Suprapubic skin (tissue), 4 donors: Measurements from ENCODE around the gene LINC00632. TPM values are rescaled to one million over a fixed set of nuclear protein-coding genes. Genes with fewer than 3 reads are reported as not detected.

Experiments used
- DNase-seq, 2 donors: peaks; one replicate each; pipeline ENCODE4 v3.0.0-alpha.2; 2019; ENCODE audit warnings: low spot score in 2 of 2
- H3K27ac ChIP-seq: fragments of 200-600 bp; sonication (generic); one replicate; pipeline ENCODE4 v1.5.1; 2019
- H3K27me3 ChIP-seq: fragments of 200-600 bp; sonication (generic); one replicate; pipeline ENCODE4 v1.5.1; 2019
- H3K36me3 ChIP-seq: fragments of 200-600 bp; sonication (generic); one replicate; pipeline ENCODE4 v1.5.1; 2019
- H3K4me1 ChIP-seq: fragments of 200-600 bp; sonication (generic); one replicate; pipeline ENCODE4 v1.5.1; 2019
- H3K4me3 ChIP-seq: fragments of 200-600 bp; sonication (generic); one replicate; pipeline ENCODE4 v1.5.1; 2019; ENCODE audit warnings: mild to moderate bottlenecking
- H3K9me3 ChIP-seq: fragments of 200-600 bp; sonication (generic); one replicate; pipeline ENCODE4 v1.5.1; 2019
- CTCF ChIP-seq, 2 donors: fragments of 200-600 bp in 1 of 2; fragments of 450-650 bp in 1 of 2; sonication (generic) in 1 of 2; IDR thresholded peaks; one replicate each; pipeline ENCODE4 v1.5.1; 2016 to 2019; ENCODE audit warnings: antibody characterized with exemption in 2 of 2, mild to moderate bottlenecking in 1 of 2, moderate library complexity in 1 of 2
- EP300 ChIP-seq: sonication (generic); formaldehyde crosslinking; IDR thresholded peaks from one replicate; pipeline ENCODE4 v1.6.1; 2017; ENCODE audit warnings: antibody characterized with exemption
- POLR2A ChIP-seq, 2 donors: fragments of 450-650 bp; IDR thresholded peaks; one replicate each; pipeline ENCODE4 v1.6.1; 2017; ENCODE audit warnings: antibody characterized with exemption in 2 of 2, mild to moderate bottlenecking in 2 of 2, moderate library complexity in 2 of 2
- POLR2AphosphoS5 ChIP-seq, 3 donors: sonication (generic); formaldehyde crosslinking; IDR thresholded peaks; one replicate each; pipeline ENCODE4 v1.6.1; 2017; ENCODE audit warnings: antibody characterized with exemption in 3 of 3
- WGBS: methylation state at CpG from one replicate; pipeline ENCODE4 v1.1.5; 2018; 5-methylcytosine and 5-hydroxymethylcytosine counted together
- total RNA-seq, 4 donors: library from RNA; depleted of rRNA; stranded (reverse); fragments of >200 nt; gene quantifications; one replicate each; pipeline ENCODE4 v1.1.0, GENCODE V29; 2016

The LINC00632 gene
- total RNA-seq, 4 donors from 2014 or later = 95.8 to 250 (median 154) TPM

GRCh38 chrX:140822184-140822583 lies 112.6 kb downstream of the LINC00632 start:
- H3K27me3 ChIP-seq = no peaks in the 10 kb centered on the region
- TF ChIP-seq POLR2A (IDR thresholded peaks at IDR 0.05) = no peak
- TF ChIP-seq CTCF (IDR thresholded peaks at IDR 0.05) = no peak
- no peak for TF ChIP-seq POLR2AphosphoS5 (IDR thresholded peaks at IDR 0.05)
- TF ChIP-seq EP300 = no peak
- whole genome bisulfite sequencing = 40% methylated on average over 1 of the region's 1 CpG
- no peaks in the 10 kb centered on the region for H3K36me3 ChIP-seq
- H3K4me3 ChIP-seq = no peak overlapping the region
- no peaks in the 10 kb centered on the region for H3K9me3 ChIP-seq
- no peak overlapping the region for H3K27ac ChIP-seq
- H3K4me1 ChIP-seq = no peaks in the 10 kb centered on the region
- no peak for DNase-seq

- DNase-seq = no peak
- 66% methylated on average over 3 of the region's 3 CpGs for WGBS
- Histone ChIP-seq H3K4me1 (no peaks in the 10 kb centered on the region), H3K4me3 (no peak overlapping the region), H3K27ac (no peak overlapping the region), H3K36me3 (no peaks in the 10 kb centered on the region), H3K27me3 (no peaks in the 10 kb centered on the region), H3K9me3 (no peaks in the 10 kb centered on the region)
- TF ChIP-seq POLR2AphosphoS5 (IDR thresholded peaks at IDR 0.05) = no peak
- TF ChIP-seq CTCF (IDR thresholded peaks at IDR 0.05) = no peak
- no peak for TF ChIP-seq POLR2A (IDR thresholded peaks at IDR 0.05)
- TF ChIP-seq EP300 = no peak
Measured at GRCh38 chrX:140822861-140823260, 113.3 kb downstream of the LINC00632 start.

GRCh38 chrX:140836874-140837273 lies 127.3 kb downstream of the LINC00632 start:
- WGBS = 50% methylated on average over 2 of the region's 2 CpGs
- no peaks in the 10 kb centered on the region for H3K9me3 ChIP-seq
- TF ChIP-seq CTCF (IDR thresholded peaks at IDR 0.05) = no peak
- TF ChIP-seq EP300 = no peak
- no peak for TF ChIP-seq POLR2AphosphoS5 (IDR thresholded peaks at IDR 0.05)
- no peak for TF ChIP-seq POLR2A (IDR thresholded peaks at IDR 0.05)

More at GRCh38 chrX:140836874-140837273, 127.3 kb downstream of the LINC00632 start:
- Histone ChIP-seq H3K36me3 (no peaks in the 10 kb centered on the region), H3K27ac (no peak overlapping the region), H3K27me3 (no peaks in the 10 kb centered on the region), H3K4me1 (no peaks in the 10 kb centered on the region), H3K4me3 (no peak overlapping the region)
- no peak for DNase-seq

Other genes with a start within 250 kb of the LINC00632 start
- not detected for gene SOX3, start 204.7 kb upstream of the LINC00632 start, total RNA-seq